Panc1 (cell line): Measurements from ENCODE around the gene ALG12. TPM values are rescaled to one million over a fixed set of nuclear protein-coding genes. Genes with fewer than 3 reads are reported as not detected.

Experiments
- ATAC-seq: fragments of 200-7000 bp; cut with Tn5 transposase; 2 replicates; pipeline ENCODE4 v1.9.1; 2020; ENCODE audit warnings: mild to moderate bottlenecking, moderate library complexity
- BruUV-seq: library from RNA; stranded (reverse); fragments of 400-500 nt; replicated peaks from 2 replicates; lab custom pipeline; 2021; lab: Mats Ljungman, UMichigan
- CTCF ChIA-PET: fragments of 300-600 bp; sonication (Branson Sonifier 250); formaldehyde crosslinking; loops from one replicate; lab custom pipeline; 2022; ENCODE audit warnings: antibody characterized with exemption; lab: Charles Lee
- POLR2A ChIA-PET: fragments of 300-600 bp; sonication (Branson Sonifier 250); formaldehyde crosslinking; loops from one replicate; lab custom pipeline; 2022; ENCODE audit warnings: antibody characterized with exemption; lab: Charles Lee
- DNase-seq: peaks from one replicate; pipeline ENCODE4 v3.0.0-alpha.2; 2010; ENCODE audit warnings: low read depth, low spot score
- H3K27ac ChIP-seq: 2 replicates; pipeline ENCODE4 v1.5.1; 2011; ENCODE audit warnings: mild to moderate bottlenecking, low read length, inconsistent platforms
- H3K27me3 ChIP-seq: fragments of 200-500 bp; sonication (Bioruptor generic); 2 replicates; pipeline ENCODE4 v1.6.0; 2014; ENCODE audit warnings: low read length, inconsistent platforms; ENCODE audit not compliant: control insufficient read depth, insufficient read depth
- H3K36me3 ChIP-seq: fragments of 200-500 bp; sonication (Bioruptor generic); 2 replicates; pipeline ENCODE4 v1.5.1; 2014; ENCODE audit warnings: inconsistent platforms, mild to moderate bottlenecking, low read length, moderate library complexity; ENCODE audit not compliant: control insufficient read depth, insufficient read depth
- H3K4me1 ChIP-seq: 2 replicates; pipeline ENCODE4 v1.5.1; 2011; ENCODE audit warnings: inconsistent platforms, mild to moderate bottlenecking, low read length, moderate library complexity; ENCODE audit not compliant: control insufficient read depth, insufficient read depth
- H3K4me3 ChIP-seq, 2 experiments: 2 replicates each; pipeline ENCODE4 v1.5.1; 2011 to 2012; ENCODE audit warnings: low read depth in 2 of 2, low read length in 2 of 2, mild to moderate bottlenecking in 2 of 2, inconsistent platforms in 1 of 2, moderate library complexity in 1 of 2
- H3K9me3 ChIP-seq: fragments of 200-500 bp; sonication (Bioruptor generic); 2 replicates; pipeline ENCODE4 v1.5.1; 2014; ENCODE audit warnings: low read depth, mild to moderate bottlenecking, inconsistent platforms, low read length, moderate library complexity; ENCODE audit not compliant: control insufficient read depth, insufficient read depth
- CTCF ChIP-seq: fragments of 450-650 bp; IDR thresholded peaks from 2 replicates; pipeline ENCODE4 v1.5.1; 2017; ENCODE audit warnings: mild to moderate bottlenecking
- POLR2AphosphoS5 ChIP-seq: IDR thresholded peaks from 2 replicates; pipeline ENCODE4 v1.6.1; 2012; ENCODE audit warnings: mild to moderate bottlenecking, low read depth, low read length, moderate library complexity
- REST ChIP-seq, 2 experiments: IDR thresholded peaks; 2 replicates each; pipeline ENCODE4 v1.6.1; 2011 to 2012; ENCODE audit warnings: low read depth in 2 of 2, control low read depth in 1 of 2, low read length in 1 of 2, mild to moderate bottlenecking in 1 of 2, moderate library complexity in 1 of 2; ENCODE audit not compliant: insufficient read depth in 1 of 2
- SIN3A ChIP-seq: IDR thresholded peaks from 2 replicates; pipeline ENCODE4 v1.6.1; 2012; ENCODE audit warnings: low read depth, mild to moderate bottlenecking, low read length, moderate library complexity, borderline replicate concordance; ENCODE audit not compliant: insufficient read depth
- TCF7L2 ChIP-seq: IDR thresholded peaks from 2 replicates; pipeline ENCODE4 v1.6.1; 2011; ENCODE audit warnings: mild to moderate bottlenecking, low read depth, low read length, inconsistent platforms
- in situ Hi-C: cut with HindIII; loops from 2 replicates; pipeline ENCODE4 v1.10.0; 2016; ENCODE audit warnings: low sequenced_read_pairs, low pct_unique_long_range_greater_than_20kb
- intact Hi-C: fragments of 100-400 bp; cut with micrococcal nuclease; formaldehyde crosslinking; loops from one replicate; pipeline ENCODE4 v1.10.0; 2022; ENCODE audit not compliant: unreplicated experiment
- total RNA-seq: library from RNA; stranded (reverse); gene quantifications from one replicate; pipeline ENCODE4 v1.2.1, GENCODE V29; 2021; ENCODE audit not compliant: unreplicated experiment

The ALG12 gene
- total RNA-seq, 1 experiment from 2014 or later, result 23.4 TPM

- no peak for DNase-seq
- Histone ChIP-seq H3K27ac (peak overlapping the region; percentile 69), H3K4me1 (peaks cover 43% of the 10 kb centered on the region), H3K4me3 (peak overlapping the region; percentile 70 to 71), H3K36me3 (no peaks in the 10 kb centered on the region; the same call in none of the 2 replicates), H3K9me3 (no peaks in the 10 kb centered on the region), H3K27me3 (no peaks in the 10 kb centered on the region)
- CTCF ChIA-PET, result no interaction called here
- in situ Hi-C loops (no loop called here), intact Hi-C loops (no loop called here)
- BruUV-seq, result no TSS peak
- ATAC-seq, result no peak; the same call in 1 of the 2 replicates
- POLR2A ChIA-PET, result interaction anchor here (0.6 kb wide), 1 partner anchor 16 kb away, joined by 3 read pairs; no protein-coding TSS in a partner anchor
- no peak for TF ChIP-seq POLR2AphosphoS5
- no peak for TF ChIP-seq REST (IDR thresholded peaks at IDR 0.05; ENCODE audit: insufficient read depth in 1 of 2, low read depth in 2 of 2, low read length in 1 of 2)
- TF ChIP-seq SIN3A, result 0 out of 2 replicates have a peak, but pooled peaks have one; percentile 50
- no peak for TF ChIP-seq TCF7L2
- TF ChIP-seq CTCF, result no peak
Observed at GRCh38 chr22:49961005-49961600, 42.9 kb upstream of the ALG12 start.

GRCh38 chr22:49960159-49961004 is 42.1 kb upstream of the ALG12 start, which contains the start of gene PIM3:
Gene PIM3, plus strand, starts transcription at chr22:49960772. Its CDS starts 176 bp downstream, at chr22:49960948.
- Histone ChIP-seq H3K27me3 (no peaks in the 10 kb centered on the region), H3K9me3 (no peaks in the 10 kb centered on the region), H3K4me3 (peak within 1 kb of the TSS; percentile 70 to 71), H3K27ac (peak within 1 kb of the TSS; percentile 94), H3K36me3 (no peaks in the 10 kb centered on the region; the same call in none of the 2 replicates), H3K4me1 (peaks cover 38% of the 10 kb centered on the region)
- no peak for DNase-seq
- peak; percentile 82 for ATAC-seq
- in situ Hi-C loops, result no loop called here
- 0 out of 2 replicates have a peak, but pooled peaks have one; percentile 86 for TF ChIP-seq SIN3A
- TF ChIP-seq CTCF, result no peak
- TF ChIP-seq POLR2AphosphoS5, result peak; percentile 68
- TF ChIP-seq REST (IDR thresholded peaks at IDR 0.05; ENCODE audit: insufficient read depth in 1 of 2, low read depth in 2 of 2, low read length in 1 of 2), result no peak
- intact Hi-C loops, result no loop called here
- CTCF ChIA-PET, result no interaction called here
- POLR2A ChIA-PET, result interaction anchor here (0.6 kb wide), 2 partner anchors 15 to 43 kb away, joined by 3 to 5 read pairs; no protein-coding TSS in a partner anchor
- BruUV-seq, result no TSS peak
